HepG2 (cell line): ENCODE data around the gene CDCP1. TPM values are rescaled to one million over a fixed set of nuclear protein-coding genes. Genes with fewer than 3 reads are reported as not detected.
"Not testable (repeated sequence)": the region's sequence is repeated elsewhere in the genome, so short reads cannot be mapped to it uniquely, and the experiment has no call there.

Source experiments
- ATAC-seq: fragments of 200-7000 bp; cut with Tn5 transposase; 3 replicates; pipeline ENCODE4 v1.9.1; 2020; ENCODE audit warnings: mild to moderate bottlenecking, moderate library complexity
- BruUV-seq: library from RNA; stranded (reverse); fragments of 400-500 nt; replicated peaks from 2 replicates; lab custom pipeline; 2021; lab: Mats Ljungman, UMichigan
- CTCF ChIA-PET: fragments of 300-600 bp; formaldehyde crosslinking; extraction: SDS; loops from one replicate; lab custom pipeline; 2021; ENCODE audit warnings: low total read pairs, inconsistent platforms, low intra/inter-chr PET ratio; lab: Yijun Ruan, JAX
- POLR2A ChIA-PET: fragments of 350-600 bp; sonication (Branson Sonifier 250); formaldehyde crosslinking; loops from one replicate; lab custom pipeline; 2020; ENCODE audit warnings: antibody characterized with exemption, inconsistent platforms; lab: Yijun Ruan, JAX
- DNase-seq: peaks from one replicate; pipeline ENCODE4 v3.0.0-alpha.2; 2015; ENCODE audit warnings: low spot score
- FAIRE-seq: peaks from 3 replicates; lab custom pipeline; 2011; peaks lifted over from hg19 to GRCh38; lab: Jason Lieb, UNC
- H2AFZ ChIP-seq: one replicate; pipeline ENCODE4 v1.6.1; 2011; ENCODE audit warnings: low read length, inconsistent platforms
- H3K27ac ChIP-seq: fragments of 300-600 bp; 3 replicates; pipeline ENCODE4 v1.8.0; 2011; ENCODE audit warnings: mixed run types, mild to moderate bottlenecking, mixed read lengths, low read length, inconsistent platforms; ENCODE audit not compliant: insufficient read depth; ENCODE audit errors: extremely low read length
- H3K27me3 ChIP-seq, 2 experiments: fragments of 200-600 bp in 1 of 2; 2 replicates in 1 of 2; 3 replicates in 1 of 2; pipeline versions ENCODE4 v1.6.0 to v1.8.0; 2011; ENCODE audit warnings: low read length in 2 of 2, mild to moderate bottlenecking in 2 of 2, moderate library complexity in 2 of 2, inconsistent platforms in 1 of 2; ENCODE audit not compliant: insufficient read depth in 2 of 2, control insufficient read depth in 1 of 2
- H3K36me3 ChIP-seq, 2 experiments: fragments of 200-600 bp in 1 of 2; replicated peaks in 1 of 2; 2 replicates in 1 of 2; 3 replicates in 1 of 2; pipeline versions ENCODE4 v1.5.1 to v1.8.0; 2011; ENCODE audit warnings: low read length in 2 of 2, inconsistent platforms in 1 of 2; ENCODE audit not compliant: insufficient read depth in 2 of 2, control insufficient read depth in 1 of 2
- H3K4me1 ChIP-seq: 2 replicates; pipeline ENCODE4 v1.5.1; 2012; ENCODE audit warnings: low read length, inconsistent platforms; ENCODE audit not compliant: insufficient read depth
- H3K4me2 ChIP-seq: 2 replicates; pipeline ENCODE4 v1.6.0; 2011; ENCODE audit warnings: low read depth, low read length, inconsistent platforms
- H3K4me3 ChIP-seq, 3 experiments: fragments of 200-600 bp in 1 of 3; sonication (generic), shearing (Covaris generic) in 1 of 3; replicated peaks in 1 of 3; 2 replicates each; pipeline ENCODE4 v1.5.1; 2011 to 2016; ENCODE audit warnings: low read length in 3 of 3, inconsistent platforms in 2 of 3, low read depth in 2 of 3, mild to moderate bottlenecking in 2 of 3, control low read depth in 1 of 3, mixed read lengths in 1 of 3; ENCODE audit not compliant: insufficient read depth in 1 of 3
- H3K79me2 ChIP-seq: one replicate; pipeline ENCODE4 v1.6.1; 2011; ENCODE audit warnings: low read length, inconsistent platforms; ENCODE audit not compliant: insufficient read depth
- H3K9ac ChIP-seq: 2 replicates; pipeline ENCODE4 v1.6.0; 2011; ENCODE audit warnings: mild to moderate bottlenecking, low read depth, low read length, inconsistent platforms; ENCODE audit not compliant: insufficient read depth
- H3K9me3 ChIP-seq: 2 replicates; pipeline ENCODE4 v1.5.1; 2012; ENCODE audit warnings: mild to moderate bottlenecking, low read length
- H4K20me1 ChIP-seq: 2 replicates; pipeline ENCODE4 v1.6.0; 2011; ENCODE audit warnings: inconsistent platforms, mild to moderate bottlenecking, low read length, moderate library complexity; ENCODE audit not compliant: insufficient read depth
- BRCA1 ChIP-seq: sonication (generic); formaldehyde crosslinking; IDR thresholded peaks from 2 replicates; pipeline ENCODE4 v1.4.0; 2020; ENCODE audit warnings: missing genetic modification reagents
- FOSL1 ChIP-seq: sonication (generic); formaldehyde crosslinking; IDR thresholded peaks from 2 replicates; pipeline ENCODE4 v1.9.0; 2021; ENCODE audit warnings: missing genetic modification reagents, borderline replicate concordance
- HNF1A ChIP-seq, 2 experiments: sonication (generic) in 1 of 2; formaldehyde crosslinking in 1 of 2; IDR thresholded peaks; 2 replicates each; pipeline versions ENCODE4 v1.4.0 to v1.6.1; 2016 to 2020; ENCODE audit warnings: borderline replicate concordance in 1 of 2, low read depth in 1 of 2, mild to moderate bottlenecking in 1 of 2, missing genetic modification reagents in 1 of 2
- HOXA9 ChIP-seq: sonication (generic); formaldehyde crosslinking; IDR thresholded peaks from 2 replicates; pipeline ENCODE4 v1.8.1; 2022; ENCODE audit warnings: missing genetic modification reagents, mild to moderate bottlenecking, moderate library complexity, borderline replicate concordance
- RXRB ChIP-seq: IDR thresholded peaks from 2 replicates; pipeline ENCODE4 v1.6.1; 2016; ENCODE audit warnings: borderline replicate concordance, missing genetic modification reagents, missing compliant biosample characterization
- SP140L ChIP-seq: sonication (generic); formaldehyde crosslinking; IDR thresholded peaks from 2 replicates; pipeline ENCODE4 v1.4.0; 2020; ENCODE audit warnings: missing genetic modification reagents, borderline replicate concordance
- ZFP90 ChIP-seq: sonication (generic); formaldehyde crosslinking; IDR thresholded peaks from 2 replicates; pipeline ENCODE4 v1.8.0; 2022; ENCODE audit warnings: missing genetic modification reagents, mild to moderate bottlenecking, inconsistent platforms, borderline replicate concordance
- ZNF552 ChIP-seq: sonication (generic); formaldehyde crosslinking; IDR thresholded peaks from 2 replicates; pipeline ENCODE4 v1.9.0; 2022; ENCODE audit warnings: missing genetic modification reagents, mild to moderate bottlenecking, borderline replicate concordance
- WGBS: methylation state at CpG from one replicate; pipeline ENCODE4 v1.1.6; 2017; ENCODE audit warnings: low lambda C conversion rate; 5-methylcytosine and 5-hydroxymethylcytosine counted together
- in situ Hi-C: cut with HindIII; loops from 2 replicates; pipeline ENCODE4 v1.10.0; 2017; ENCODE audit warnings: low pct_unique_long_range_greater_than_20kb; ENCODE audit not compliant: extremely low pct_ligation_motif_present
- intact Hi-C: fragments of 100-400 bp; cut with micrococcal nuclease; formaldehyde crosslinking; loops from one replicate; pipeline ENCODE4 v1.10.0; 2022; ENCODE audit not compliant: unreplicated experiment
- polyA plus RNA-seq, 8 experiments: library from polyadenylated mRNA; depleted of rRNA in 3 of 8; stranded (reverse) in 7 of 8; unstranded in 1 of 8; fragments of >200 nt; fragmentation: Illumina TruSeq in 4 of 8; extraction: Trizol in 4 of 8; gene quantifications; 2 replicates each; pipeline versions ENCODE4 v1.2.1 to v1.2.3, GENCODE V29; 2011 to 2016; ENCODE audit warnings: low read depth in 4 of 8, missing spikeins in 1 of 8, mixed read lengths in 1 of 8; ENCODE audit not compliant: insufficient read depth in 1 of 8
- total RNA-seq, 5 experiments: library from RNA; depleted of rRNA; stranded (reverse); fragments of >200 nt; fragmentation: Illumina TruSeq; extraction: Trizol; gene quantifications; 2 replicates each; pipeline ENCODE4 v1.2.3, GENCODE V29; 2016; ENCODE audit warnings: low read depth in 1 of 5

CDCP1 gene
- total and polyA plus RNA-seq, 2 of the 13 experiments (the other 11 are each of a cell fraction or from before 2014, with no cell fraction given): 0.11 to 0.18 TPM

DNA sequence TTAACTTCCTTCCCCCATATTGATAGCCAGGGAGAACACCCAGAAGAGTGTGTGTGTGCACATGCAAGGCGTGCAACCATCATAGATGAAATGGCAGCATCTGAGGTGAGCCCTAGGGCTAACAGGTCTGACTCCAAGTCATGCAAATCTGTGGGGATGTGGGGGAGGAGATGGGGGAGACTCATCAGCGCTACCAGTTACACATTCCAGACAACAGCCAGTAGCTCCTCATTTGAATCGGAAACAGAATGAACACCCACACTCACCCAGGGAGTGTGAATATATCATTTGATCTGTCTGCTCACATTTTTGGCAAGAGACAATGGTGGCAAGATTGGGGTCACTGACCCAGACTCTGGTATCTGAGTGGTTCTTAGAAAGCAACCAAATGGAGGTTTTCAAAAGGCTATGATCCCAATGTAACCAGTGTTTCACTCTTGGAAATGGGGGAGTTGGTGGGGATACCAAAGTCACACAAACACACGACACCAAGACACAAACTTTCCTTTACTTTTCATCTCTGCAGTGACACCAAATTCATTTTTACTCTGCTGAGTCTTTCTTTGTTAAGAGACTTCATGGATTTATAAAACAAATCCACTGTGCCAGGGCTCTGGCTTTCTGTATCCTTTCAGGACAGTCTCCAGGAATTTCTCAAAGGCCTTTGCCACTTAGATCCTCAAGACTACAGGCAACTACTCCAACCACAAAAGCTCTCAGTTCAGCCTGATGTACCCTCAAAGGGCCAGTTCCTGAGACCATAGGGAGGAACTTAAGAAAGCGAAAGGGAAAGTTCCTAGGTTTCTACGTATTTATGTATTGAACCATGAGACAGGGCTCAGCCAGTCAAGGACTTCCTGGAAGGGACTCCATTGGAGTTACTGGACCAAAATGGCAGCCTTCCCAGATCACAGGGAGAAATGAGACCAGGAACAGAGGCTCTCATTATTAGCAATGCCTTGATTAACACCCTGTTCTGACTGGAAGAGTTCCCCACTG is 2.2 kb downstream of the CDCP1 start:
- Histone ChIP-seq H3K9me3 (no peaks in the 10 kb centered on the region), H4K20me1 (no peaks in the 10 kb centered on the region), H3K4me1 (no peaks in the 10 kb centered on the region), H3K36me3 (no peaks in the 10 kb centered on the region), H3K27ac (no peak overlapping the region), H3K27me3 (peaks cover 4 to 51% of the 10 kb centered on the region in 2 experiments; a peak in 4 of 5 replicates), H3K4me3 (no peak overlapping the region), H2AFZ (no peak overlapping the region), H3K9ac (no peak overlapping the region), H3K4me2 (no peak overlapping the region), H3K79me2 (no peaks in the 10 kb centered on the region)
- intact Hi-C loops: no loop called here
- ATAC-seq (no peak), FAIRE-seq (no peak), DNase-seq (no peak)
- no peak for TF ChIP-seq SP140L (CRISPR knock-in tag)
- TF ChIP-seq BRCA1: no peak
- TF ChIP-seq HOXA9 (CRISPR knock-in tag): no peak
- no peak for TF ChIP-seq ZFP90 (CRISPR knock-in tag)
- TF ChIP-seq FOSL1 (CRISPR knock-in tag): no peak
- no peak for TF ChIP-seq ZNF552 (CRISPR knock-in tag)
- no peak for TF ChIP-seq HNF1A (IDR thresholded peaks at IDR 0.05; ENCODE audit: low read depth)
- no peak for TF ChIP-seq HNF1A (CRISPR knock-in tag; IDR thresholded peaks at IDR 0.05; ENCODE audit: borderline replicate concordance)
- no peak for TF ChIP-seq RXRB (CRISPR knock-in tag)
- CTCF ChIA-PET: no interaction called here
- WGBS: 34% methylated on average over 5 of the region's 6 CpGs
- POLR2A ChIA-PET: no interaction called here
- no TSS peak for BruUV-seq
- in situ Hi-C loops: no loop called here

DNA sequence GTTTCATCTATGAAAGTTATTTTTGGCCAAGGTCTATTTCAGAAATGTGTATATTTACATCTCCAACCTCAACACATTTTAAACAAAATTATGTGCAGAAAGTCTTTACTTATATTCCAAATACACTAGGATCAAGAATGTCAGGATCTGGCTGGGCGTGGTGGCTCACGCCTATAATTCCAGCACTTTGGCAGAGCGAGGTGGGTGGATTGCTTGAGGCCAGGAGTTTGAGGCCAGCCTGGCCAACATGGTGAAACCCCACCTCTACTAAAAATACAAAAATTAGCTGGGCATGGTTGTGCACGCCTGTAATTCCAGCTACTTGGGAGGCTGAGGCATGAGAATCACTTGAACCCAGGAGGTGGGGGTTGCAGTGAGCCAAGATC is 5.4 kb downstream of the CDCP1 start:
- H3K9me3 ChIP-seq, POLR2A ChIA-PET, in situ Hi-C loops, CTCF ChIA-PET, DNase-seq, H3K27ac ChIP-seq, intact Hi-C loops, H3K4me2 ChIP-seq, ATAC-seq, H2AFZ ChIP-seq, H3K9ac ChIP-seq, H3K4me3 ChIP-seq, H3K36me3 ChIP-seq, FAIRE-seq, BruUV-seq, H3K4me1 ChIP-seq, H4K20me1 ChIP-seq, H3K79me2 ChIP-seq: not testable (repeated sequence)
- H3K27me3 ChIP-seq: peaks cover 0 to 33% of the 10 kb centered on the region in 2 experiments; a peak in 2 of 5 replicates
- WGBS: 47% methylated on average over 4 of the region's 4 CpGs
